ENCODE measurements around the gene SSX4. TPM values are rescaled to one million over a fixed set of nuclear protein-coding genes. Genes with fewer than 3 reads are reported as not detected.
"Not testable (repeated sequence)": the region's sequence is repeated elsewhere in the genome, so short reads cannot be mapped to it uniquely, and the experiment has no call there.

Gene SSX4
- total and polyA plus RNA-seq, 8 donors, result not detected

GRCh38 chrX:48427027-48427716, 43.8 kb downstream of the SSX4 start:
- H3K27ac ChIP-seq; H3K4me3 ChIP-seq; H3K27me3 ChIP-seq; intact Hi-C loops (cut with DNase I; ENCODE audit: low total_unique reads); H3K9me3 ChIP-seq; H3K4me1 ChIP-seq; DNase-seq; H3K36me3 ChIP-seq: not testable (repeated sequence)
- no CpG with 5 or more reads among the region's 12 CpGs for WGBS, 5 donors

DNA sequence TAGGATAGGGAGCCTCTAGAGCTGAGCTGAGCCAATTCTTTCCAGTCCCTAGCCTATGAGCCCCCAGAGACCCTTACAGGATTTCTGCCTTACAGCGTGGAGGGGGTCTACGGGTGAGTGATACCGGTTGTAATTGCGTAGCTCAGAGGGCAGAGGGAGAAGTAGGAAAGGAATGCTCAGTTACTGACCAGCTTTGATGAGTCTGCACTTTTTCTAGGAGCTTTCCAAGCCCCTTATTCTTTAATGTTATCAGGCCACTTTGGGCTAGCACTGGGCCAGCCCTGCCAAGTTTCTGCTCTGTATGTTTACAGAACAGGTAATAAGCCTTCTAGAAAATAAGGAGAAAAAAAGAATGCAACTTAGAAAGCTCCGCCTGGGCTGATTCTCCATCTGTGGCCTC, 46.3 kb downstream of the SSX4 start:
- H3K27ac ChIP-seq; H3K36me3 ChIP-seq; H3K9me3 ChIP-seq; DNase-seq; intact Hi-C loops (cut with DNase I; ENCODE audit: low total_unique reads); H3K4me1 ChIP-seq; H3K27me3 ChIP-seq; H3K4me3 ChIP-seq: not testable (repeated sequence)
- 38 to 65% (median 58%) methylated on average over 5 of the region's 5 CpGs for WGBS, 5 donors

- intact Hi-C loops (cut with DNase I; ENCODE audit: low total_unique reads); H3K4me3 ChIP-seq: not testable (repeated sequence)
Observed at GRCh38 chrX:48430166-48430565, 46.8 kb downstream of the SSX4 start.

DNA sequence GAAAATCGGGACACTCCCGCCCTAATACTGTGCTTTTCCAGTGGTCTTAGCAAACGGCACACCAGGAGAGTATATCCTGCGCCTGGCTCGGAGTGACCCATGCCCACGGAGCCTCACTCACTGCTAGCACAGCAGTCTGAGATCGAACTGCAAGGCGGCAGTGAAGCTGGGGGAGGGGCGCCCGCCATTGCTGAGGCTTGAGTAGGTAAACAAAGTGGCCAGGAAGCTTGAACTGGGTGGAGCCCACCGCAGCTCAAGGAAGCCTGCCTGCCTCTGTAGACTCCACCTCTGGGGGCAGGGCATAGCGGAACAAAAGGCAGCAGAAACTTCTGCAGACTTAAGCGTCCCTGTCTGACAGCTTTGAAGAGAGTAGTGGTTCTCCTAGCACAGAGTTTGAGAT, 50.4 kb downstream of the SSX4 start:
- DNase-seq; H3K9me3 ChIP-seq; H3K4me3 ChIP-seq; H3K4me1 ChIP-seq; H3K36me3 ChIP-seq; intact Hi-C loops (cut with DNase I; ENCODE audit: low total_unique reads); H3K27me3 ChIP-seq; H3K27ac ChIP-seq: not testable (repeated sequence)
- WGBS, 5 donors, result 61 to 97% (median 66%) methylated on average over 7 to 13 of the region's 13 CpGs

More at GRCh38 chrX:48430166-48430565, 46.8 kb downstream of the SSX4 start:
- H3K36me3 ChIP-seq, H3K27ac ChIP-seq, H3K27me3 ChIP-seq, DNase-seq, H3K4me1 ChIP-seq, H3K9me3 ChIP-seq: not testable (repeated sequence)
- WGBS, 5 donors, result 34 to 56% (median 45%) methylated on average over 4 of the region's 4 CpGs

Small RNA genes within 50 kb of the gene (small RNA-seq; reads per million reads assigned to genes)
- gene AL606490.4 (0 reads per million in 4 donors), gene AL606490.7 (0 reads per million in 4 donors), gene AL606490.9 (0 reads per million in 4 donors)

Other genes with a start within 250 kb of the SSX4 start
- not detected for gene SSX5, start 186.7 kb upstream of the SSX4 start, total RNA-seq
- gene SSX5, start 186.7 kb upstream of the SSX4 start, polyA plus RNA-seq, result not detected
- not detected for gene SSX1, start 128.1 kb upstream of the SSX4 start, total RNA-seq
- not detected for gene SSX1, start 128.1 kb upstream of the SSX4 start, polyA plus RNA-seq
- not detected for gene SSX3, start 26.8 kb upstream of the SSX4 start, total RNA-seq
- gene SSX3, start 26.8 kb upstream of the SSX4 start, polyA plus RNA-seq, result not detected
- gene SSX4B, start 28.4 kb downstream of the SSX4 start, total RNA-seq, result not detected
- not detected for gene SSX4B, start 28.4 kb downstream of the SSX4 start, polyA plus RNA-seq
- gene SLC38A5, start 86.7 kb downstream of the SSX4 start, total RNA-seq, result 10 to 100 TPM in 2 of 5 donors, 1 to 10 TPM in 3; 4.1 to 32.9 (median 6.7) TPM
- 10 to 100 TPM; 19.9 to 45.8 (median 21.1) TPM for gene SLC38A5, start 86.7 kb downstream of the SSX4 start, polyA plus RNA-seq
- gene FTSJ1, start 92.7 kb downstream of the SSX4 start, total RNA-seq, result 10 to 100 TPM; 19.6 to 92.8 (median 55.3) TPM
- 10 to 100 TPM; 33.9 to 40.3 (median 37.7) TPM for gene FTSJ1, start 92.7 kb downstream of the SSX4 start, polyA plus RNA-seq
- gene PORCN, start 125.5 kb downstream of the SSX4 start, total RNA-seq, result 10 to 100 TPM in 3 of 5 donors, 1 to 10 TPM in 2; 1.8 to 27.4 (median 16.2) TPM
- 10 to 100 TPM in 1 of 3 donors, 1 to 10 TPM in 2; 4.7 to 11.9 (median 6.7) TPM for gene PORCN, start 125.5 kb downstream of the SSX4 start, polyA plus RNA-seq
- 100 to 1,000 TPM in 1 of 5 donors, 10 to 100 TPM in 3, 1 to 10 TPM in 1; 5.8 to 208 (median 46.4) TPM for gene EBP, start 138.3 kb downstream of the SSX4 start, total RNA-seq
- gene EBP, start 138.3 kb downstream of the SSX4 start, polyA plus RNA-seq, result 100 to 1,000 TPM in 1 of 3 donors, 10 to 100 TPM in 2; 28.9 to 112 (median 74.8) TPM
- 10 to 100 TPM in 2 of 5 donors, 1 to 10 TPM in 2, not detected in 1; 4.6 to 13.6 (median 9.0) TPM for gene TBC1D25, start 156.2 kb downstream of the SSX4 start, total RNA-seq
- gene TBC1D25, start 156.2 kb downstream of the SSX4 start, polyA plus RNA-seq, result 1 to 10 TPM; 5.2 to 6.5 (median 5.9) TPM
- gene RBM3, start 190.9 kb downstream of the SSX4 start, total RNA-seq, result 100 to 1,000 TPM; 109 to 419 (median 165) TPM
- gene RBM3, start 190.9 kb downstream of the SSX4 start, polyA plus RNA-seq, result 100 to 1,000 TPM; 106 to 229 (median 122) TPM
- gene WDR13, start 214.0 kb downstream of the SSX4 start, total RNA-seq, result 100 to 1,000 TPM in 4 of 5 donors, 10 to 100 TPM in 1; 52.0 to 433 (median 194) TPM
- gene WDR13, start 214.0 kb downstream of the SSX4 start, polyA plus RNA-seq, result 100 to 1,000 TPM; 121 to 197 (median 165) TPM

Measured in stomach (tissue), 9 donors.